ENCODE data around the gene LEKR1. TPM values are rescaled to one million over a fixed set of nuclear protein-coding genes. Genes with fewer than 3 reads are reported as not detected.

LEKR1 gene
- total and polyA plus RNA-seq, 5 donors = 0.97 to 2.0 (median 1.5) TPM

DNA sequence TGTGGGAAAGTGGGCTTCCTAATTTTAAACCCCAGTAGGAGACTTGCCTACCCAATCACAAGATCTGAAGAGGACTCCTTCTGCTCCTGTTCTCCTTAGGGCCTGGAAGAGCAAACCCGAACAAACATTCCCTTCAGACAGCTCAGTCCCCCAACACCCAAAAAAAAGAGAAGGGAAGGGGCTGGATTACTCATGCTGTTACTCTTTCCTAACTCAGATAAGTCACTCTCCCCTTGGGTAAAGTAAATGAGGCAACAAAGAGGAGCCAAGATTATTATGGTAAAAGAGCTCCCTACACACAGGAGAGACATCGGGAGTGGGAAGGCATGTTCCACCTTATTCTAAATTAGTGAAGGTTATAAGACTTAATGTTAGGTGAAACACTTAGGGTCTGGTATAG lies 18.1 kb upstream of the LEKR1 start:
- H3K27ac ChIP-seq (ENCODE audit: low read length) = no peak overlapping the region
- H3K27me3 ChIP-seq (ENCODE audit: control insufficient read depth, insufficient read depth) = no peaks in the 10 kb centered on the region
- H3K9me3 ChIP-seq (ENCODE audit: control insufficient read depth, low read length) = no peaks in the 10 kb centered on the region
- no peaks in the 10 kb centered on the region for H3K4me1 ChIP-seq (ENCODE audit: control insufficient read depth, insufficient read depth, low read length)
- ATAC-seq (no peak), DNase-seq (no peak)
- WGBS = 95% methylated on average over 2 of the region's 2 CpGs
- H3K4me3 ChIP-seq (ENCODE audit: low read length) = no peak overlapping the region
- intact Hi-C loops (cut with DNase I) = no loop called here

DNA sequence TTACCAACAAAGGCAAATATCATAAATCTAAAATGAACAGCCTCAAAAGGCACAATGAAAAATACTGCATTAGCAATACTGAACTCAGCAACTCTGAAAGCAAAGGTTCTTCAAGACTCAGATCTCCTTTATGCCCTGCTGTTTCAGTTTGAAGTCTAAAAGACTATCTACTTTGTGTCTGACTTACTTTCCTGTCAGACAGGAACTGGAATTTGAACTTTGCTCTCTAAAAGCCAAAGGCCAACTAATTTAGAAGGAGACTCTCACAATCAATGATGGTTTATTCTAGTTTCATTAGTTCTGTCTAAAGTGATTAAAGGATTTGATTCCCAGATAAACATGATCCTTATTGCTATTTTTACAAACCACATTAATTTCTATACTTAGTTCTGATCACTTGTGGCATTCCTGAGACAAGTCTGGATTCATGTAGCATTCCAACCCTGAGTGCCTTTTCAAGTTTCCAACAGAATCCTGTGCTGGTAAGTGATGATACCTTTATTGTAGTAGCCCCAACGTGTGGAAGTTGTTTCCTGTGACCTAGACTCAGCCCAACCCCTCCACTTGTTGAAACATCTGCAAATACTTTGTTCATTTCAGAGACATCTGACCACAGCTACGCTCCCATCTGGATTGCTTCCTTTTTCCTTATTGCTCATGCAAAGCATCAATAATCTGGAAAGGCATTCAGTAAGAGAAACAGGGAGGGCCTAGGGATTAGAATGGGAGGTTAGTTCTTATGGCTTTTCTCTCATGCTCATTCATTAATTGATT lies 14.9 kb upstream of the LEKR1 start:
- ATAC-seq (no peak), DNase-seq (no peak)
- intact Hi-C loops (cut with DNase I) = loop anchor here in 2 of 4 donors (10.0 kb wide), 2 partner anchors 126 to 264 kb away; no protein-coding TSS in a partner anchor
- Histone ChIP-seq H3K4me3 (ENCODE audit: low read length) (no peak overlapping the region), H3K27ac (ENCODE audit: low read length) (no peak overlapping the region), H3K9me3 (ENCODE audit: control insufficient read depth, low read length) (no peaks in the 10 kb centered on the region), H3K27me3 (ENCODE audit: control insufficient read depth, insufficient read depth) (no peaks in the 10 kb centered on the region), H3K4me1 (ENCODE audit: control insufficient read depth, insufficient read depth, low read length) (no peaks in the 10 kb centered on the region)
- WGBS = 42% methylated on average over 2 of the region's 2 CpGs

DNA sequence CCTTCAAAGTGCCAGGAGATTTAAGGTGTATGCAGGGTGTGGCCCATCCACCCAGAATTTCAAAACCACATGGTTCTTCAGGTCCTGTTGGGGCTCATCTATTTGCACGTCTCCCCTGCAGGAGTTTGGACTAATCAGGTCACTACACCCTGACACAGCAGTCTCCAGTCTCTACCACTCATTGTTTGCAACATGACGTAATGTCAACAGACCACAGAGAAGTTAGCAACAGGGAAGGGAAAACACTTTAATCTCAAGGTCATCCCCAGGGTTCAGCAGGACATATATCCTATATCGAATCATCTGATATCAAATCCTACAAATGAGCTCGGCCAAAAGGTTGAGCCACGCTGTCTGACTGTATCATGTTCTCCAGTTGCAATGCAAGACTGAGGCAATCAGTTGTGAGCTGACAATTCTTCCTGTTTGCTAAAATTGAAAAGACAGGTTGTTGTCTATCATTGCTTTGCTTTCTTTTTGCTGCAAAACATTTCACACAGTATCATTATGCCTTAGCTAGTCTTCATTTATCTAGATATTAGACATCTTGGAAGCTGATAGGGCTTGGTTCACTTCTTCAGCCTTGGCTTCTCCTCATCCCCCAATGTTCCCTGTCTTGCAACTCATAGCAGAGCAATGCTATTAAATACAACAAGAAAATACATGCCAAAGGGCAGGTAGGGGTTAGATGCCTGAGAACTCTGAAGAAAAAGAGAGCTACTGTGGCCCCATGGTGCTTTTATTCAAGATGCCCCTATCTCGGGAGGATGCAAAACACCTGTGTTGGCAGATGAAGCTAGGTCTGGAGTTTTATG lies 13.4 kb upstream of the LEKR1 start:
- ATAC-seq (no peak), DNase-seq (no peak)
- H3K4me1 ChIP-seq (ENCODE audit: control insufficient read depth, insufficient read depth, low read length) = no peaks in the 10 kb centered on the region
- H3K9me3 ChIP-seq (ENCODE audit: control insufficient read depth, low read length) = no peaks in the 10 kb centered on the region
- H3K4me3 ChIP-seq (ENCODE audit: low read length) = no peak overlapping the region
- H3K27ac ChIP-seq (ENCODE audit: low read length) = no peak overlapping the region
- no peaks in the 10 kb centered on the region for H3K27me3 ChIP-seq (ENCODE audit: control insufficient read depth, insufficient read depth)
- intact Hi-C loops (cut with DNase I) = loop anchor here in 2 of 4 donors (10.0 kb wide), 2 partner anchors 128 to 262 kb away; no protein-coding TSS in a partner anchor
- WGBS = 78% methylated on average over 6 of the region's 6 CpGs

DNA sequence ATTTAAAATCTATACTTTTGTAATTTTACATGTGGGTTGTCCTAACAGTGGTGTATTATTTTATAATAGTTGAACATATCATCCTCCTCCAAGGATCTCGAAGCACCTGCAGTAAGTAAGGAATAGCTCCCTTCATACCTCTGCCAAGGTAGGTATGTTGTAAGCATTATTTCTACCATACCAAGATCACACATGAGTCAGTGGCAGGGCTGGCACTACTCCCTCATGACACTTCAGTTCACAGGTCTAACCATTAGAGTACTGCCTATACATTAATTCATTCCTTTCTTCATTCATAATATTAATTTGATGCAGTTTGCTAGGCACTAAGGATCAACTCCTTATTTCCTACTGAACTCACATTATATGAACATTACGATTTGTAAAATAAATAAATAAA lies 11.9 kb upstream of the LEKR1 start:
- DNase-seq = no peak
- intact Hi-C loops (cut with DNase I) = loop anchor here in 2 of 4 donors (10.0 kb wide), 2 partner anchors 129 to 261 kb away; no protein-coding TSS in a partner anchor
- H3K27ac ChIP-seq (ENCODE audit: low read length) = no peak overlapping the region
- 95% methylated on average over 2 of the region's 2 CpGs for WGBS
- no peaks in the 10 kb centered on the region for H3K9me3 ChIP-seq (ENCODE audit: control insufficient read depth, low read length)
- no peak for ATAC-seq
- H3K4me3 ChIP-seq (ENCODE audit: low read length) = no peak overlapping the region
- H3K27me3 ChIP-seq (ENCODE audit: control insufficient read depth, insufficient read depth) = no peaks in the 10 kb centered on the region
- H3K4me1 ChIP-seq (ENCODE audit: control insufficient read depth, insufficient read depth, low read length) = no peaks in the 10 kb centered on the region

DNA sequence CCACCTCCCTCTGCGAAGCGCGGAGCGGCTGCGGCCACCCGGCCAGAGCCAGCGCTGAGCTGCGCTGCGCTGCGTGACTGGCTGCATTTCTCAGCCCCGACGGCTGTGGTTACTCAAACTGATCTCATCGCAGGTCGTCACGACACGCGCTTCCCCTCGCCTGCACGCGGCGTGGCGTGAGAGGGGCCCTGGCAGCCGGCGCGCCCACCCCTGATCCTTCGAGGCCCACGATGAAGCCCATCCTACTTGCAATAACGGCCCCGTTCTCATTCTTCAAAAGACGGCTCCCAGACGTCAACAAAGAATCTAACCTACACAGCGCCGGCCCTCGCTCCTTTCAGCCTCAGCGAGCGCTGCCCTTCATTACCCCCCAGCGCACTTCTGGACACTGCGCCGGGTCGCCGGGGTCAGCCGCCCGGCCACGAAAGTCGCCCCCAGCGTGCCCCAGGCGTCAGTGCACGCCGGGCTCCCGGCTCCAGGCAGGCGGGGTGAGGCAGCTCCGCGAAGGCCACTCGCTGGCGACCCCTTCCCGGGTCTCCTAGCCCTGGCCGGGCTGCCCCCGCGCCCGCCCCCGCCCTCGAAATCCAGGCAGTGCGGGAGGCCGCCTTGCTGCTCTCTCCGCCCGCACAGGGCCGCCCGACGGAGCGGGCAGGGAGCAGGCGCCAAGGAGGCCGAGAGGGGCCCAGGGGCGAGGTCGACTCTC lies 9.9 kb upstream of the LEKR1 start:
- peak overlapping the region; percentile 98 for H3K27ac ChIP-seq (ENCODE audit: low read length)
- intact Hi-C loops (cut with DNase I) = loop anchor here in 3 of 4 donors (5.0 to 10.0 kb wide), 3 partner anchors 131 to 266 kb away; no protein-coding TSS in a partner anchor
- DNase-seq (peak; percentile 32 to 74 (median 70)), ATAC-seq (peak; percentile 70 to 75)
- H3K4me1 ChIP-seq (ENCODE audit: control insufficient read depth, insufficient read depth, low read length) = no peaks in the 10 kb centered on the region
- WGBS = 9% methylated on average over 74 of the region's 74 CpGs
- H3K9me3 ChIP-seq (ENCODE audit: control insufficient read depth, low read length) = no peaks in the 10 kb centered on the region
- peak overlapping the region; percentile 50 for H3K4me3 ChIP-seq (ENCODE audit: low read length)
- H3K27me3 ChIP-seq (ENCODE audit: control insufficient read depth, insufficient read depth) = no peaks in the 10 kb centered on the region

DNA sequence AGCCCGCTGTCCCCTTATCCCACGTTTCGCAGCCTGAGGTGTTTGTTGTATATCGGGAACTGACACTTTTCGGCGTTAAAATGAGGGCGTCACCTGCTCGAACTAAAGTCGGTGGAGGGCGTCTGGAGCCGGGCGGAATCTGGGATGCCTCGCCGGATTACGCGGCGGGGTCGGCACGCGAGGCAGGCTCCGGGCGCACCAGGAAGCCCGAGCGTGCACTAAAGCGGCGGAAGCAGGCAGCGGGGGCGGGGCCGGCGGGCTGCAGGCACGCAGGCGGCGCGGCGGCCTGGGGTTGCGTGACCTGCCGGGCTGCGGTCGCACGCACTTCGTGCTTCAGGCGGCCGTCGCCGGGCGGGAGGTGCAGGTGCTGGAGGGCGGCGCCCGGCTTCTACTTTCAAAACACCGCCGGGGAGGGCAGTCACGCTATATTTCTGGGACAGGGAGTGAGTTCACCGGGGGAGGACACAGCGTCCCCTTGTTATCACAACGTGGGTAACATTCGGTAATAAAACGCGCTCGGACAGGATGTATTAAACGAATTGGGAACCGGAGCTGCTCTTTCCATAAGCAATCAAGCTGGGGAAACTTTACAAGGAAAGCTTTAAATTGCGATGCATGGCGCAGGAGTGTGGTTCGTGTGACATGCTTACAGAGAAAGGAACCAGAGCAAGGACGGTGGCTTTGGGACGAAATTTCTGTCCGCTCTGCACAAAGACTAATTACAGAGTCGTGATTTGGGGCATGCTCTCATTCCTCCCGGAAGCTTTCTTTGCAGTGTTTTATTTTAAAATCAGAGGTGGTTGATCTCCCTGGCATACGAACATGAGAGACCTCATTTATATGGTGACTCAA lies 9.1 kb upstream of the LEKR1 start:
- peak; percentile 89 to 95 (median 93) for DNase-seq
- peak overlapping the region; percentile 98 for H3K27ac ChIP-seq (ENCODE audit: low read length)
- no peaks in the 10 kb centered on the region for H3K9me3 ChIP-seq (ENCODE audit: control insufficient read depth, low read length)
- under 1% methylated on average over 70 of the region's 70 CpGs for WGBS
- H3K4me3 ChIP-seq (ENCODE audit: low read length) = peak overlapping the region; percentile 50
- no peaks in the 10 kb centered on the region for H3K4me1 ChIP-seq (ENCODE audit: control insufficient read depth, insufficient read depth, low read length)
- H3K27me3 ChIP-seq (ENCODE audit: control insufficient read depth, insufficient read depth) = no peaks in the 10 kb centered on the region
- peak; percentile 94 to 97 for ATAC-seq
- intact Hi-C loops (cut with DNase I) = loop anchor here in 3 of 4 donors (5.0 to 10.0 kb wide), 3 partner anchors 132 to 265 kb away; no protein-coding TSS in a partner anchor

DNA sequence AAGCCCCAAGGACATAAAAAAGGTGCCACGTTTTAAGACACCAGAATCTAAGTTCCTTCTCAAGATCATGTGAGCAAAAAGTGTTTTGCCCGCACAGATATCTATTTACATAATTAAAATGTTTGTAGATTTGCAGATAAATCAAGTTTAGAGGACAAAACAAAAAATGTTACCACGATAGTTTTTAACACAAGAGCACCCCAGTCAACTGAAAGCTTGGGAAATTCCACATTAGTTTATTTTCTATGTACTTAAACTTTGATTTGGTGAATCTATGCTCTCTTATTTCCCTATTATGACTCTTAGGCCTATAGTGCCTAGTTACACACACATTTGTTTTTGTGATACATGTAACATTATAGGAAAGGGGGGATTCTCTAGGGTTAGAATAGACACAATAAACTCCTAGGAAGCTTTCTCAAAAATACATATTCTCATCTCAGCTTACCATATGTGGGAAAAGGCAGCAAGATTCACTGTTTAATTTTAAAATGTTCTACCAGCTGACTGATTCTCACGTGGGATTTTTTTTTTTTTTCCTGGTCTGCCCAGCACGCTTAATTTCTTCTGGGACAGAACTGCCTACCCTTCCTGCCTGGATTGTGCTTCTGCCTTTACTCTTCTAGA lies 8.4 kb upstream of the LEKR1 start:
- intact Hi-C loops (cut with DNase I) = loop anchor here in 3 of 4 donors (5.0 to 10.0 kb wide), 3 partner anchors 133 to 265 kb away; no protein-coding TSS in a partner anchor
- Histone ChIP-seq H3K9me3 (ENCODE audit: control insufficient read depth, low read length) (no peaks in the 10 kb centered on the region), H3K27me3 (ENCODE audit: control insufficient read depth, insufficient read depth) (no peaks in the 10 kb centered on the region), H3K4me1 (ENCODE audit: control insufficient read depth, insufficient read depth, low read length) (no peaks in the 10 kb centered on the region), H3K4me3 (ENCODE audit: low read length) (peak overlapping the region; percentile 50), H3K27ac (ENCODE audit: low read length) (peak overlapping the region; percentile 98)
- ATAC-seq (no peak), DNase-seq (no peak)
- 60% methylated on average over 5 of the region's 5 CpGs for WGBS

DNA sequence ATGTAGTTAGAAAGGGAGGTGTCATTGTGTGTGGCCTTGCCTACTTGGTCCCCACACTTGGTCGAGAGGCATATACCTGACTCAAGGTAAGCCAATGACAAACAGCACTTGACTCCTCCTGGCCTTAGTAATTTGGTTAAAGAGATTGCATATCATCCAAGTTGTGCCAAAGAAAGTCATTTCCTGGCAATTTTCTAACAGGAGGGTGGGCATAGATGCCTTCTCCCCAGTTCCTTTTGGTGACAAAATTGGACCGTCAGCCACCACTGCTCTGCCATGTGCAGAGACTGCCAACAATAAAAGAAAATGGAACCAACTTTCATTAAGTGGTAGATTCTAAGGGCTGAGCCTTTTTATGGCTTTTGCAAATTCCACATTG lies 7.9 kb upstream of the LEKR1 start:
- intact Hi-C loops (cut with DNase I) = loop anchor here in 3 of 4 donors (5.0 to 10.0 kb wide), 3 partner anchors 133 to 264 kb away; no protein-coding TSS in a partner anchor
- no peaks in the 10 kb centered on the region for H3K4me1 ChIP-seq (ENCODE audit: control insufficient read depth, insufficient read depth, low read length)
- DNase-seq (no peak), ATAC-seq (no peak)
- no peaks in the 10 kb centered on the region for H3K9me3 ChIP-seq (ENCODE audit: control insufficient read depth, low read length)
- 91% methylated on average over 2 of the region's 2 CpGs for WGBS
- no peaks in the 10 kb centered on the region for H3K27me3 ChIP-seq (ENCODE audit: control insufficient read depth, insufficient read depth)
- H3K4me3 ChIP-seq (ENCODE audit: low read length) = no peak overlapping the region
- peak overlapping the region; percentile 13 for H3K27ac ChIP-seq (ENCODE audit: low read length)

DNA sequence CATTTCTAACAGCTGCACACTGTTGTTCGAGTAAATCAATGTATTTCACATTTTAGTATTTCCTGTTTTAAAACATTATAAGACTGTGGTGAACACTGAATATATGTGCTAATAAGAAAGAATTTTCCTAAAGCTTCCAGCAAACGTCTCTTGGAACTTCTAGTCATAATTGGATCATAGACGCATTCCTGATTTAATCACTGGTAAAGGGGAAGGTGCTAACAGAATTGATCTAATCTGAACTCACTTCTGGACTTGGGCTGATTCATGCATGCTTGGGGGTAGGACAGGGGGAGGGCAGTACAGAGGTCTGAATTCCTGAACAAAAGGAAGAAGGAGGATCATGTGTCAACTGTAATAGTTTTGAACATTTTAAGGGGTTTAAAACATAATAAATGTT lies 7.3 kb upstream of the LEKR1 start:
- H3K4me1 ChIP-seq (ENCODE audit: control insufficient read depth, insufficient read depth, low read length) = no peaks in the 10 kb centered on the region
- DNase-seq (no peak), ATAC-seq (no peak)
- H3K27me3 ChIP-seq (ENCODE audit: control insufficient read depth, insufficient read depth) = no peaks in the 10 kb centered on the region
- no peaks in the 10 kb centered on the region for H3K9me3 ChIP-seq (ENCODE audit: control insufficient read depth, low read length)
- 81% methylated on average over 3 of the region's 3 CpGs for WGBS
- H3K4me3 ChIP-seq (ENCODE audit: low read length) = no peak overlapping the region
- no peak overlapping the region for H3K27ac ChIP-seq (ENCODE audit: low read length)
- intact Hi-C loops (cut with DNase I) = loop anchor here in 3 of 4 donors (5.0 to 10.0 kb wide), 3 partner anchors 134 to 263 kb away; no protein-coding TSS in a partner anchor

Data from right cardiac atrium (tissue), 5 donors.